CD4-positive, alpha-beta T cell treated with Interleukin-4 for 1 hour (primary cell): Measurements from ENCODE around the gene LPIN1.

ENCODE experiments used
- DNase-seq, 2 donors: peaks; one replicate each; pipeline ENCODE4 v3.0.0-alpha.2; 2020 to 2022

The LPIN1 gene

GRCh38 chr2:11786191-11786590 lies 39.8 kb downstream of the LPIN1 start:
- DNase-seq: no peak

DNA sequence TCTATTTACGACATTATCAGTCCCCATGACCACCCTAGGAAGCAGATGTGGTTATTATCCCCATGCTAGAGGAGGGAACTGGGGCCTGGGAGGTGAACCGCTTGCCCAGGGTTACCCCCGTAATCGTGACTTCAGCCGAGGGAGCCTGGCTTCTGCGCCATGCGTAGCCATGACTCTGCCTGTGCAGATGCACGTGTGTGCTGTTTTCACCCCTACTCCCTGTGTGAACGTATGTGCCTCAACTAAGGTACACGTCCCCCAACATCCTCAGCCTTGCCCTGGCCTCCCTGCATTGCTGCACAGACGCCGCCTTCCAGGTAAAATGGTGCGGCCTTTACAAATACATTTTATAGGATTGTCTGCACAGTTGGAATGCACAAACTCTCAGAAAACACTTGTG lies 40.2 kb downstream of the LPIN1 start:
- DNase-seq: no peak

DNA sequence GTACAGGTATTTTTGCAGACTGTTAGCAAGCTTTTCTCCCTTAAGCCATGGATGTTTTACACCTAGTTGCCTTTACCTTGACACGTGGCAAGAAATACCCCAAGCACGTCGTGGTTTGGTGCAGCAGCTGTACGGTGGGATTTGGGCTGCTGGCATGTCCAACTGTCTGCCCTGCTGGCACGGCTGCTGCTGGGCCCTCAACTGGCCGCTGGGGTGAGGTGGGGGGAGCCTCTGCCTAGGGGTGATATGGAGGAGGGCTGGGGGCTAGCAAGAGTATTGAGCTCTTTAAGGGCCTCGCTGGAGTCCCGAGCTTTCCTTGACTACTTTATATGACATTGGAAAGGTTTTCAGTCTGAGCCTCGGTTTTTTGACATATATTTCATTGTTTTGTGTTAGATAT lies 41.6 kb downstream of the LPIN1 start:
- DNase-seq: no peak

- no peak for DNase-seq
These were observed 42.2 kb downstream of the LPIN1 start for GRCh38 chr2:11788461-11789124.

GRCh38 chr2:11789243-11789642 lies 42.8 kb downstream of the LPIN1 start:
- no peak for DNase-seq

GRCh38 chr2:11790228-11790627 lies 43.8 kb downstream of the LPIN1 start:
- DNase-seq: no peak

GRCh38 chr2:11795590-11795989 lies 49.2 kb downstream of the LPIN1 start:
- DNase-seq: no peak

GRCh38 chr2:11796190-11797171 lies 50.0 kb downstream of the LPIN1 start:
- DNase-seq: no peak

DNA sequence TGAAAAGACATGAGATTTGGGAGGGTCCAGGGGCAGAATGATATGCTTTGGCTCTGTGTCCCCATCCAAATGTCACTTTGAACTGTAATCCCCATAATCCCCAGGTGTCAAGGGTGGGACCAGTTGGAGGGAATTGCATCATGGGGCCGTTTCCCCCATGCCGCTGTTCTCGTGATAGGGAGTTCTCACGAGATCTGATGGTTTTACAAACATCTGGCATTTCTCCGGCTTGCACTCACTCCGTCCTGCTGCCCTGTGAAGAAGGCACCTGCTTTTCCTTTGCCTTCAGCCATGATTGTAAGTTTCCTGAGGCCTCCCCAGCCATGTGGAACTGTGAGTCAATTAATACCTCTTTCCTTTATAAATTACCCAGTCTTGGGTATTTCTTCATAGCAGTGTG lies 51.4 kb downstream of the LPIN1 start:
- no peak for DNase-seq

DNA sequence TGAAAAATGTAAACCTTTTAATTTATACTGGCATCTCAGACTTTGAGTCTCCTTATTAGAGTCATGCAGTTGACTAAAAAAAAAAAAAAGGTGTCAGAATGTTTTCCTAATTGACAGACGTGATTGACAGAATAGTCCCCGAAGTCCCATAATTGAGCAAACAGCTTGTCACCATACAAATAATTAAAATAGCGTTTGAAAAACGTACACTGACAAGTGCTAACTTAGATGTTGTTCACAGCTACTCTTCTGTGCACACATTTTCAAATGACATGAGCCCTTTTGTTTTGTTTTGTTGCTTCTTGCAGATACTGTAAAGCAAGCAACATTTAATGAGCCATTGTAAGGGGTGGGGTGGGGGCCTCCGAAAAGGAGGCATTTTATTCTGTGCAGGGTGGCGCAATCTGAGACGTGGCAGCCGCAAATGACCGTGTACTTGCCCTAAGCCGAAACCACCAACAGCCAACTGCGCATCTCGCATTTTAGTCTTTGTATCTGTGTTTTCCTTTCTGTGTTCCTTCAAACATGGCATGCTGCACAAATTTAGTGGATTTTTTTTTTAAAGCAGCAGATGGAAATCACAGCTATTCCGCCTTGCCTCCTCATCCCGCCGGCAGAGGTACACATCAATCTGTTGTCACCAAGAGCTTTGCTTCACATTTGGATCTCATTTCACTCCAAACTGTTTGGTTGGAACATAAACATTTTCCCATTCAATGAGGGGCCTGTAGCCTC lies 52.4 kb downstream of the LPIN1 start:
- DNase-seq: no peak

- no peak for DNase-seq
These were observed 53.4 kb downstream of the LPIN1 start for GRCh38 chr2:11799826-11800225.

DNA sequence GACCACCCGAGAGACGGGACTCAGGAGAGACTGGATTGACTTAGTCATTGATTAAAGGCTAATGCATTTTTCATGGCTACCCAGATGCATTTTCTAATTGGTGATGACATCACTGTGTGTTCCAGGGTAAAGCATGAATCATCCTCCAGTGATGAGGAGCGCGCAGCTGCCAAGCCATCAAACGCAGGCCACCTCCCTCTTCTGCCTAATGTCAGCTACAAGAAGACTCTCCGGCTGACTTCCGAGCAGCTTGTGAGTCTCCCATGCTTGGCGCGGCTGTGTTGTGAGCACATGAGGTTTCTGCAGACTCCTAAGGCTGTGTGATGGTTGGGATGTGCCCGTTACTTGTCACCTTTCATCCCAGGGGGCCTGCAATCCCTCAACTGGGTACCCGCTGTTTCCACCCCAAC lies 56.4 kb downstream of the LPIN1 start:
- DNase-seq: no peak

DNA sequence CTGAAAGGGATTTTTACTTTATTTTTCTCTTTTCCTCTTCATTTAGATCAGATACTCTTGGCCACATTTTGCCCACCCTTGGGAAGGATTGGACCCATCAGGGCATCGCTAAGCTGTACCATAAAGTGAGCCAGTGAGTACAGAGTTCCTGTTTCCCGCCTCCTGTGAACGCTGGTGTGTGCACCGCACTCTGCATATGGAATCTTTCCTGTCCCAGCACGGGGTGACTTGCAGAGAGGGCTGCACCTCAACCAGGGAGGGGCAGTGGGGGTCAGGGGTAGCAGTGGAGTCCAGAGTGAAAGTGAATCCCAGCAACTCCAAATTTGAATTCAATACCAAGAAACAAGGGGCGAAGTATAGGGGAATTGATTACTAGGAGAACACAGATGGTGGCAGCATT lies 58.6 kb downstream of the LPIN1 start:
- no peak for DNase-seq

DNA sequence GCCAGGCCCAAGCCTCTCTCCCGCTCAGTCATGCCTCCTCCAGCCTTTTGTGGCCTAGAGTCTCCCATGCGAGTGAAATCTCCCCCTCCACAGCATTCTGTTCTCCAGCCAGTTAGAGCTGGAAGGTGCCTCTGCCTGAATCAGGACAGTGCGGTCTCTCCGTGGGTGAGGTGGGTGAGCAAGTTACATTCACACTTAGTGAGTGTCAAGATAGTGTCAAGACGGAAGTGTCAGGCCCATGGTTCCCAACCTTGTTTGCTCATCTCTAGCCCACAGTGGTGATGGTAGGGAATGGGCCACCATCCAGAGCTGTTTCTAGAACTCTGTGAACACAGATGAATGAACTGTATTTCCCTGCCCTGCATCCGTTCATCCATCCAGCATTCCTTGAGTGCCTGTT lies 59.5 kb downstream of the LPIN1 start:
- no peak for DNase-seq

- DNase-seq: no peak
These were observed 61.0 kb downstream of the LPIN1 start for GRCh38 chr2:11807156-11808015.

- DNase-seq: no peak
These were observed 61.6 kb downstream of the LPIN1 start for GRCh38 chr2:11808016-11808400.

DNA sequence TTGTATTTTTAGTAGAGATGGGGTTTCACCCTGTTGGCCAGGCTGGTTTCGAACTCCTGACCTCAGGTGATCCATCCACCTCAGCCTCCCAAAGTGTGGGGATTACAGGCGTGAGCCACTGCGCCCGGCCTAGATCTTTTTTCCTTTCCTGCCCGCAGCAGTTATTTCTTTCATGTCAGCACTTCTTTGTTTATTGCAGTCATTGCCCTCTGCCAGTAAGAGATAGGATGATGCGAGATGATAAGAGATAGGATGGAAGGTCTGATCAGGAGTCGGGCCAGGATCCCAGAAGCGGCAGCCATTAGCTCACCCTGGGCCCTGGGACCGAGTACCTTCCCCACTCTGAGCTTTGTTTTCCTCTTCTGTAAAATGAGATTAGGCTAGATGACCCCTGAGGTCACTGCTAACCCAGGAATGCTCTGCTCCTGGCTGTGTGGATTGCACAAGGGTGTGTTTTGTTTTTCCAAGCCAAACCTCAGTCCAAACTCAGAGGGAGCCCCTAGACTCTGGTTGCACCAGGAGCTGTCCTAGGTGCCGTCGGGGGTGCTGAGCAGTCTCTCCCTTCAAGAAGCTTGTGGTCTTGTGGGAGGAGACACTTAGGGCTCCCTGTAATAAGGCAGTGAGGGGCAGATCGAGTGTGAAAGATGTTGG lies 63.3 kb downstream of the LPIN1 start:
- no peak for DNase-seq

DNA sequence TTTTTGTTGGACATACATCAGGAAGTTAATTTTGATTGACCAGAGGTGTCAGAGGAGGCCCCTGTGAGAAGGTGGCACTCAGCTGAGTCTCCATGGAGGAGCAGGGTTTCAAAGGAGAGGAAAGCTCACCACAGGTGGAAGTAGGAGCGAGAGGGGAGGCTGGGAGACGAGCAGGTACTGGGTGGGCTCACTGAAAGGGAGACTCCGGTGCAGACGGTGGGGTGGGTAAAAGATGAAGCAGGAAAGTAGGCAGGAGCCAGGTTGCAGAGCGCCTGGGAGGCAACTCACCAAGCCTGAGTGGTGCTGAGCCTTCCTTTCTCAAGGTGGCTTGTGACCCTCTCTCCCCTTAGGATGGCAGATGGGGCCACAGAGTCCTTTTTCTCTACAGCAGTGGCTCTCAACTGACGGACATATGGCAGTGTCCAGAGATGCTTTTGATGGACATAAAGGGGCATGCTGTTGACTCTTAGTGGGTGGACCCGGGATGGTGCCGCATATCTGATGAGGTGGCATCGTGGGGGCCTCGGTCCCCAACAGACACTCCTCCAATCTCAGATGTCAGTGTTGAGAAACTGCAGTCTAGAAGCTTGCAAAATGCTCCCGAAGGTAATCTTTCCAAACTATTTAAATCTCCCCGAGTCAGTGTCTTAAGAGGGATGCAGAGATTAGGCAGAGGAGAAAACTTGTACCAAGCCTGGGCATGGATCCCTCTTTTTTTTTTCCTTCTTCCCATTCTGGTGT lies 64.0 kb downstream of the LPIN1 start:
- no peak for DNase-seq

DNA sequence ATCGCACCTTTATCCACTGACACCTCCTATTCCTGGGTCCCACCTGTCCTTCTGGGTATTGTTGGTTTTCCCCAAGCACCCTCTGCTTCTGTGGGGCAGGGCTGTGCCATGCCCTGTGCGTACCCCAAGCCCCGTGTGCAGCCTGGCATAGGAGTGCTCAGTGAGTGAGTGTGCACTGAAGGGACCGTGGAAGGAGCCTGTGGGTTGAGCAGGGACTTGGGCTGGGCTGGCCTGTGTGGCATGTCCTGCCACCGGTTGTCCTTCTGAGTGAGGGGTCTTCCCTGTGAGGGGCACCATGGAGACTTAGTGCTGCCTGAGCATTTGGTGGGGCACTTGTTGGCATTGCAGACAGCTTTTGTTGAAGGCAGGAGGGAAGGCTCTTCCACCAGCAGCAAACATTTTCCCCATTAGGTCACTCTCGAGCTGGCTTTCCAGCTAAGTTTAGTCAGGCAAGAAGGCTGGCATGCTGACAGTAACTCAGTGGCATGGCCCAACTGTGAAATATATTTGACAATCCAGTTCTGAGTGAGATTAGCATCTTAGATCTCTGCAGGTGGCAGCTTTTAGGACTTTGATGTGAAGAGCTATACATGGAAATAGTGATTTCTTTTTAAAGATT lies 64.7 kb downstream of the LPIN1 start:
- no peak for DNase-seq

GRCh38 chr2:11812466-11813248 lies 66.2 kb downstream of the LPIN1 start:
- no peak for DNase-seq
